ENCODE data around the gene GTF3A.

Gene GTF3A

DNA sequence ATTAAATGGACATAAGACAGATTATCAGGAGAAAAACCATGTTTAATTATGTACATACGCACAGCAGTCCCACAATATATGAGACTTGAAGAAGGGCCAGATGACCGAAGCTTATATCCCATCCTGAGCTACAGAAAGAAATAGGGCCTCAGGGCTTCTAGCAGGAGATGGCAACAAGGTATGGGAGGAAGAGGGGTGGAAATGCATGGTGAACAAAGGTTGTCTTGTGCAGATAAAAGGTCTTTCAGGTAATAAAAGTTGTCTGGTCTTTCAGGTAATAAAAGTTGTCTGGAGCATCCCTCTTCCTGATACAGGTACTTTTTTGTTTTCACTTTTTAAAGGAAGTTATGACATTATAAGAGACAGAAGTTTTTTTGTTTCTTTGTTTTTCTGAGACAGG lies 15.4 kb upstream of the GTF3A start:
- Histone ChIP-seq H3K27ac (ENCODE audit: low read length) (no peak overlapping the region), H3K9ac (ENCODE audit: low read depth, low read length) (no peak overlapping the region), H3K4me3 (ENCODE audit: low read depth in 1 of 2, low read length in 2 of 2) (no peak overlapping the region), H4K20me1 (ENCODE audit: insufficient read depth, low read length) (no peaks in the 10 kb centered on the region), H3K27me3 (ENCODE audit: insufficient read depth, low read length, poor library complexity) (no peaks in the 10 kb centered on the region), H3K79me2 (ENCODE audit: insufficient read depth, low read length) (no peaks in the 10 kb centered on the region), H3K4me1 (ENCODE audit: insufficient read depth, low read length) (peaks cover 3% of the 10 kb centered on the region), H2AFZ (ENCODE audit: low read depth, low read length) (no peak overlapping the region), H3K9me3 (ENCODE audit: insufficient read depth, low read length, severe bottlenecking) (no peaks in the 10 kb centered on the region), H3K36me3 (ENCODE audit: insufficient read depth, low read length) (no peaks in the 10 kb centered on the region), H3K4me2 (ENCODE audit: insufficient read depth, low read length) (no peak overlapping the region)
- DNase-seq (no peak), ATAC-seq (ENCODE audit: insufficient read depth, low read depth) (no peak)
- TF ChIP-seq EZH2 (IDR thresholded peaks at IDR 0.05; ENCODE audit: borderline replicate concordance, low read depth, low read length, severe bottlenecking) = no peak
- TF ChIP-seq, protein P1, sequence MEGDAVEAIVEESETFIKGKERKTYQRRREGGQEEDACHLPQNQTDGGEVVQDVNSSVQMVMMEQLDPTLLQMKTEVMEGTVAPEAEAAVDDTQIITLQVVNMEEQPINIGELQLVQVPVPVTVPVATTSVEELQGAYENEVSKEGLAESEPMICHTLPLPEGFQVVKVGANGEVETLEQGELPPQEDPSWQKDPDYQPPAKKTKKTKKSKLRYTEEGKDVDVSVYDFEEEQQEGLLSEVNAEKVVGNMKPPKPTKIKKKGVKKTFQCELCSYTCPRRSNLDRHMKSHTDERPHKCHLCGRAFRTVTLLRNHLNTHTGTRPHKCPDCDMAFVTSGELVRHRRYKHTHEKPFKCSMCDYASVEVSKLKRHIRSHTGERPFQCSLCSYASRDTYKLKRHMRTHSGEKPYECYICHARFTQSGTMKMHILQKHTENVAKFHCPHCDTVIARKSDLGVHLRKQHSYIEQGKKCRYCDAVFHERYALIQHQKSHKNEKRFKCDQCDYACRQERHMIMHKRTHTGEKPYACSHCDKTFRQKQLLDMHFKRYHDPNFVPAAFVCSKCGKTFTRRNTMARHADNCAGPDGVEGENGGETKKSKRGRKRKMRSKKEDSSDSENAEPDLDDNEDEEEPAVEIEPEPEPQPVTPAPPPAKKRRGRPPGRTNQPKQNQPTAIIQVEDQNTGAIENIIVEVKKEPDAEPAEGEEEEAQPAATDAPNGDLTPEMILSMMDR (IDR thresholded peaks at IDR 0.05; ENCODE audit: borderline replicate concordance, extremely low read depth, low read length, poor library complexity, severe bottlenecking) = no peak

DNA sequence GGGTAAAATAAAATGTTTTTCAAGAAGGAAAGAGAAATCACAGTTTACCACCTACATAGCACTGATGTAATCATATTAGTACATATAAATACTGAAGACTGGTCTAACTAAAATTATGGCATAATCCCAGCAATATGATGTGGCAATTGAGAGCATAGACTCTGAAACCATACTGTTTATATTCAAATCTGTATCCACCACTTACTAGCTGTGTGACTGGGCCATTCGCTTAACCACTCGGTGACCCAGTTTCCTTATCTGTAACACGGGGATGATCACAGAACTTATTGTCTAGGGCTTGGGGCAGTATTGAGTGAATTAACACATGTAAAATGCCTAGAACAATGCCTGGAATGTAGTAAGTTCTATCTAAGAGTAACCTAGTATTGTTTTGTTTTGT lies 13.1 kb upstream of the GTF3A start:
- Histone ChIP-seq H3K27me3 (ENCODE audit: insufficient read depth, low read length, poor library complexity) (no peaks in the 10 kb centered on the region), H3K4me3 (ENCODE audit: low read depth in 1 of 2, low read length in 2 of 2) (no peak overlapping the region), H3K4me1 (ENCODE audit: insufficient read depth, low read length) (peaks cover 2% of the 10 kb centered on the region), H3K36me3 (ENCODE audit: insufficient read depth, low read length) (no peaks in the 10 kb centered on the region), H3K9ac (ENCODE audit: low read depth, low read length) (no peak overlapping the region), H3K9me3 (ENCODE audit: insufficient read depth, low read length, severe bottlenecking) (no peaks in the 10 kb centered on the region), H4K20me1 (ENCODE audit: insufficient read depth, low read length) (no peaks in the 10 kb centered on the region), H2AFZ (ENCODE audit: low read depth, low read length) (no peak overlapping the region), H3K79me2 (ENCODE audit: insufficient read depth, low read length) (no peaks in the 10 kb centered on the region), H3K4me2 (ENCODE audit: insufficient read depth, low read length) (no peak overlapping the region), H3K27ac (ENCODE audit: low read length) (no peak overlapping the region)
- no peak for DNase-seq
- ATAC-seq (ENCODE audit: insufficient read depth, low read depth) = no peak
- TF ChIP-seq EZH2 (IDR thresholded peaks at IDR 0.05; ENCODE audit: borderline replicate concordance, low read depth, low read length, severe bottlenecking) = no peak
- TF ChIP-seq, protein P1 (IDR thresholded peaks at IDR 0.05; ENCODE audit: borderline replicate concordance, extremely low read depth, low read length, poor library complexity, severe bottlenecking) = no peak

DNA sequence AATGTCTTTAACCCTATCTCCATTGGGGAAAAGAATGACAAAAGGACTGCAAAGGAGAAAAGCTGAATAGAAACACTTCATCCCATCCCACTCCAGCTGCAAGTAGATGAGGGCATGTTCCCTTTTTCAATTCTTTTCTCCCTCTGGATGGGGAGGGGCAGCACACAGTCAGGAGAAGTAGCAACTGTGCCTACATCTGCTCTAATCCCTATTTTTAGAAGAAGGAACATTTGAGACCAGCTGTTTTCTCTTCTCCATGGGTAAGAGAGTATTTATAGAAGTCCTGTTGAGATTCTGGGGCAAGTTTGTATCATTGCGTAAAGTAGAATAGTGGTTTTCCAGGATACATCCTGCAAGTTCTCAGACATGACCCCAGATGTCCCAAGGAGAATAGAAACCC lies 9.3 kb upstream of the GTF3A start:
- no peaks in the 10 kb centered on the region for H4K20me1 ChIP-seq (ENCODE audit: insufficient read depth, low read length)
- DNase-seq (no peak), ATAC-seq (ENCODE audit: insufficient read depth, low read depth) (no peak)
- no peaks in the 10 kb centered on the region for H3K79me2 ChIP-seq (ENCODE audit: insufficient read depth, low read length)
- H3K4me3 ChIP-seq (ENCODE audit: low read depth in 1 of 2, low read length in 2 of 2) = no peak overlapping the region
- no peak for TF ChIP-seq EZH2 (IDR thresholded peaks at IDR 0.05; ENCODE audit: borderline replicate concordance, low read depth, low read length, severe bottlenecking)
- TF ChIP-seq, protein P1 (IDR thresholded peaks at IDR 0.05; ENCODE audit: borderline replicate concordance, extremely low read depth, low read length, poor library complexity, severe bottlenecking) = no peak
- no peaks in the 10 kb centered on the region for H3K4me1 ChIP-seq (ENCODE audit: insufficient read depth, low read length)
- H3K9ac ChIP-seq (ENCODE audit: low read depth, low read length) = no peak overlapping the region
- H3K4me2 ChIP-seq (ENCODE audit: insufficient read depth, low read length) = no peak overlapping the region
- H3K27ac ChIP-seq (ENCODE audit: low read length) = no peak overlapping the region
- H3K27me3 ChIP-seq (ENCODE audit: insufficient read depth, low read length, poor library complexity) = no peaks in the 10 kb centered on the region
- no peak overlapping the region for H2AFZ ChIP-seq (ENCODE audit: low read depth, low read length)
- no peaks in the 10 kb centered on the region for H3K9me3 ChIP-seq (ENCODE audit: insufficient read depth, low read length, severe bottlenecking)
- H3K36me3 ChIP-seq (ENCODE audit: insufficient read depth, low read length) = no peaks in the 10 kb centered on the region

DNA sequence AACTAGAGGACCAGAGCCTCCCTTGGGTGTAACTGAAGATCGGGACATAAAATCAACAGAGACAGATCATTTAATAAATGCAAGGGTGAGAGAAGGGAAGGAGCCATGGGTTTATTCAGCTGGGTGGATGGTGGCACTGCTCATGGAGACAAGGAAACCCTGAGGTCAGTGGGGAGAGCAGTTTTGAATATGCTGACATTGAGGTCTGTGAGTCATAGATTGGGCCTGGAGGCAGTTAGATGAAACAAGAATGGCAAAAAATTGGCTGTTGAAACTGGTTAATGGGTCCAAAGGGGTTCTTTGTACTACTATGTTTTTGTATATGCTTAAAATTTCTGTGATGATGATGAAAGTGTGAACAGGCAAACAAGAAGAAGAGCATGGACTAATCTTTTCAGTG lies 5.1 kb upstream of the GTF3A start:
- Histone ChIP-seq H3K27me3 (ENCODE audit: insufficient read depth, low read length, poor library complexity) (no peaks in the 10 kb centered on the region), H4K20me1 (ENCODE audit: insufficient read depth, low read length) (no peaks in the 10 kb centered on the region), H3K4me3 (ENCODE audit: low read depth in 1 of 2, low read length in 2 of 2) (no peak overlapping the region), H3K9ac (ENCODE audit: low read depth, low read length) (no peak overlapping the region), H3K27ac (ENCODE audit: low read length) (no peak overlapping the region), H2AFZ (ENCODE audit: low read depth, low read length) (no peak overlapping the region), H3K36me3 (ENCODE audit: insufficient read depth, low read length) (no peaks in the 10 kb centered on the region), H3K79me2 (ENCODE audit: insufficient read depth, low read length) (peaks cover 5% of the 10 kb centered on the region), H3K9me3 (ENCODE audit: insufficient read depth, low read length, severe bottlenecking) (no peaks in the 10 kb centered on the region), H3K4me2 (ENCODE audit: insufficient read depth, low read length) (no peak overlapping the region), H3K4me1 (ENCODE audit: insufficient read depth, low read length) (peaks cover 9% of the 10 kb centered on the region)
- DNase-seq (no peak), ATAC-seq (ENCODE audit: insufficient read depth, low read depth) (no peak)
- TF ChIP-seq EZH2 (IDR thresholded peaks at IDR 0.05; ENCODE audit: borderline replicate concordance, low read depth, low read length, severe bottlenecking) = no peak
- TF ChIP-seq, protein P1 (IDR thresholded peaks at IDR 0.05; ENCODE audit: borderline replicate concordance, extremely low read depth, low read length, poor library complexity, severe bottlenecking) = no peak

Data from DND-41 (cell line).